ENCODE measurements around the gene FAM83C.

DNA sequence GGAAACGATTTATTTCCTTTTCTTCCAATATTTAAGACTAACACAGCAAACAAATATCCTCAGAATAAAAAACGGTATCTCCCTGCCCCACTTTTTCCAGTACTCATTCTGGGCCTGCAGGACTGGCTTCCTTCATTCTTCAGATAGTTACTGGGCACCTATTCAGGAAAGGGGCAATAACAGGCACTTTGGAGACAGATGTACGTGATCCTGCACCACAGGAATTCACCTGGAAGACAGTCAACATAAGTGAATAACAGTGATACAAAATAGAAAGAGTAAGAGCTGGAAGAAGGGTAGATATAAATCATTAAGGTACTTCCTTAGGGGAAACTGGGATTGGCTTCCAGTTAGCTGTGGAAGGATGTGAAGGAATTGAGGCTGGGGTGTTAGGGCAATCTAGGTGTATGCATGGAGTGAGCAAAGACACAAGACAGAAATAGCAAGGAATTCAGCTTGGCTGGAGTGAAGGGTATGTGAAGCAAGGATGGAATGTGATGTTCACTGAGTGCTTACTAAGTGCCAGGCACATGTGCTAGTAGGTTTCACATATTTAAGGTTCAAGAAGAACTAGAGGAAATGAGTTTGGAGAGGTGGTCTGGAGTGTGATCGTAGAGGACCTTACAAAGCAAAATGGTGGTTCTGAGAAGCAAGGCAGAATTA, 49.3 kb upstream of the FAM83C start:
- TF ChIP-seq, protein P1, sequence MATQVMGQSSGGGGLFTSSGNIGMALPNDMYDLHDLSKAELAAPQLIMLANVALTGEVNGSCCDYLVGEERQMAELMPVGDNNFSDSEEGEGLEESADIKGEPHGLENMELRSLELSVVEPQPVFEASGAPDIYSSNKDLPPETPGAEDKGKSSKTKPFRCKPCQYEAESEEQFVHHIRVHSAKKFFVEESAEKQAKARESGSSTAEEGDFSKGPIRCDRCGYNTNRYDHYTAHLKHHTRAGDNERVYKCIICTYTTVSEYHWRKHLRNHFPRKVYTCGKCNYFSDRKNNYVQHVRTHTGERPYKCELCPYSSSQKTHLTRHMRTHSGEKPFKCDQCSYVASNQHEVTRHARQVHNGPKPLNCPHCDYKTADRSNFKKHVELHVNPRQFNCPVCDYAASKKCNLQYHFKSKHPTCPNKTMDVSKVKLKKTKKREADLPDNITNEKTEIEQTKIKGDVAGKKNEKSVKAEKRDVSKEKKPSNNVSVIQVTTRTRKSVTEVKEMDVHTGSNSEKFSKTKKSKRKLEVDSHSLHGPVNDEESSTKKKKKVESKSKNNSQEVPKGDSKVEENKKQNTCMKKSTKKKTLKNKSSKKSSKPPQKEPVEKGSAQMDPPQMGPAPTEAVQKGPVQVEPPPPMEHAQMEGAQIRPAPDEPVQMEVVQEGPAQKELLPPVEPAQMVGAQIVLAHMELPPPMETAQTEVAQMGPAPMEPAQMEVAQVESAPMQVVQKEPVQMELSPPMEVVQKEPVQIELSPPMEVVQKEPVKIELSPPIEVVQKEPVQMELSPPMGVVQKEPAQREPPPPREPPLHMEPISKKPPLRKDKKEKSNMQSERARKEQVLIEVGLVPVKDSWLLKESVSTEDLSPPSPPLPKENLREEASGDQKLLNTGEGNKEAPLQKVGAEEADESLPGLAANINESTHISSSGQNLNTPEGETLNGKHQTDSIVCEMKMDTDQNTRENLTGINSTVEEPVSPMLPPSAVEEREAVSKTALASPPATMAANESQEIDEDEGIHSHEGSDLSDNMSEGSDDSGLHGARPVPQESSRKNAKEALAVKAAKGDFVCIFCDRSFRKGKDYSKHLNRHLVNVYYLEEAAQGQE (IDR thresholded peaks at IDR 0.05; ENCODE audit: low read depth), result no peak
- TF ChIP-seq EP300 (IDR thresholded peaks at IDR 0.05; ENCODE audit: borderline replicate concordance) (no peak), TAF1 (IDR thresholded peaks at IDR 0.05; ENCODE audit: low read depth) (no peak), CREB1 (IDR thresholded peaks at IDR 0.05; ENCODE audit: low read depth) (no peak), TCF12 (IDR thresholded peaks at IDR 0.05; ENCODE audit: low read depth) (no peak), FOXM1 (IDR thresholded peaks at IDR 0.05; ENCODE audit: borderline replicate concordance, low read depth) (no peak), ZBTB7A (IDR thresholded peaks at IDR 0.05; ENCODE audit: low read depth) (no peak), RAD21 (IDR thresholded peaks at IDR 0.05; ENCODE audit: low read depth) (no peak), EGR1 (IDR thresholded peaks at IDR 0.05) (no peak), YY1 (IDR thresholded peaks at IDR 0.05; ENCODE audit: low read depth) (no peak), CEBPB (IDR thresholded peaks at IDR 0.05) (no peak)
- TF ChIP-seq, protein P2, sequence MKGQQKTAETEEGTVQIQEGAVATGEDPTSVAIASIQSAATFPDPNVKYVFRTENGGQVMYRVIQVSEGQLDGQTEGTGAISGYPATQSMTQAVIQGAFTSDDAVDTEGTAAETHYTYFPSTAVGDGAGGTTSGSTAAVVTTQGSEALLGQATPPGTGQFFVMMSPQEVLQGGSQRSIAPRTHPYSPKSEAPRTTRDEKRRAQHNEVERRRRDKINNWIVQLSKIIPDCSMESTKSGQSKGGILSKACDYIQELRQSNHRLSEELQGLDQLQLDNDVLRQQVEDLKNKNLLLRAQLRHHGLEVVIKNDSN (IDR thresholded peaks at IDR 0.05), result no peak
- TF ChIP-seq, protein P3, sequence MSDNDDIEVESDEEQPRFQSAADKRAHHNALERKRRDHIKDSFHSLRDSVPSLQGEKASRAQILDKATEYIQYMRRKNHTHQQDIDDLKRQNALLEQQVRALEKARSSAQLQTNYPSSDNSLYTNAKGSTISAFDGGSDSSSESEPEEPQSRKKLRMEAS (IDR thresholded peaks at IDR 0.05), result no peak
